HG03045 (cell line): Measurements from ENCODE around the gene MEGF6.

Experiments
- ATAC-seq: cut with Tn5 transposase; IDR thresholded peaks from one replicate; pipeline ENCODE4 v1.9.1; 2021; ENCODE audit warnings: mild to moderate bottlenecking, moderate library complexity; ENCODE audit not compliant: unreplicated experiment

The MEGF6 gene

GRCh38 chr1:3472088-3472850, 139.0 kb downstream of the MEGF6 start:
- ATAC-seq = no peak

DNA sequence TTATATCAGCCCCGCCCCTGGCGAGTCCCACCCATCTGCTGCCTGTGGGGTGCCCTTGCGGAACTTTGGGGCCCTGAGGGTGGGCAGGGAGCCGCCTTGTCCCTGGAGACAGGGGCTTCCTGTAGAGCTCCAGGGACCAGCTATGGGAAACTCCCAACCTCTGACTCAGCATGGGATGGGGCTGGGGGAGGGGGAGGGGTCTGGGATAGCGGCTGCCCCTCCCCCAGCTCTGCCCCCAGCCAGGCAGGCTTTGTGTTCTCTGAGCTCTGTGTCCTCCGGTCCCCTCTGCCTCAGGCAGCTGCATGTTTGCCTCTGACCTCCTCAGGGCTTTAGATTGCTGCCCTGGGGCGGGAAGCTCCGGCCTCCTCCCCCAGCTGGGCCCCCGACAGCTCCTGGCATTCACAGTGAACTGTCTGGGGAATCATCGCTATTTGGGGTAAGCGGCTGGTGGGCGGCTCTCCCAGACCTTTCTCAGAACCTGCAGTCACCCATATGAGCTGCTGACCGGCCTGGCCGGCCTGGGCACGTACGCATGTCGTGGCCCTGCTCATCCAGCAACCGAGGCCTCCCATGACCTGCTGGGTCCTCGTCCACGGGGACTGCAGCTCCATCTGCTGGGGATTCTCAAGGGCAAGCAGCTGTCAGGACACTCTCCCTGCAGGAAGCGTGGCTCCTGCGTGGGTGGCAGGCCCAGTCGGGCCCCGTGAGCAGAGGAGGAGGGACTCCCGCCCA, 139.8 kb downstream of the MEGF6 start:
- ATAC-seq = no peak

GRCh38 chr1:3470650-3471355, 140.5 kb downstream of the MEGF6 start:
- ATAC-seq = no peak

GRCh38 chr1:3469849-3470649, 141.3 kb downstream of the MEGF6 start:
- no peak for ATAC-seq

- ATAC-seq = no peak
Measured at GRCh38 chr1:3469104-3469848, 142.0 kb downstream of the MEGF6 start.

DNA sequence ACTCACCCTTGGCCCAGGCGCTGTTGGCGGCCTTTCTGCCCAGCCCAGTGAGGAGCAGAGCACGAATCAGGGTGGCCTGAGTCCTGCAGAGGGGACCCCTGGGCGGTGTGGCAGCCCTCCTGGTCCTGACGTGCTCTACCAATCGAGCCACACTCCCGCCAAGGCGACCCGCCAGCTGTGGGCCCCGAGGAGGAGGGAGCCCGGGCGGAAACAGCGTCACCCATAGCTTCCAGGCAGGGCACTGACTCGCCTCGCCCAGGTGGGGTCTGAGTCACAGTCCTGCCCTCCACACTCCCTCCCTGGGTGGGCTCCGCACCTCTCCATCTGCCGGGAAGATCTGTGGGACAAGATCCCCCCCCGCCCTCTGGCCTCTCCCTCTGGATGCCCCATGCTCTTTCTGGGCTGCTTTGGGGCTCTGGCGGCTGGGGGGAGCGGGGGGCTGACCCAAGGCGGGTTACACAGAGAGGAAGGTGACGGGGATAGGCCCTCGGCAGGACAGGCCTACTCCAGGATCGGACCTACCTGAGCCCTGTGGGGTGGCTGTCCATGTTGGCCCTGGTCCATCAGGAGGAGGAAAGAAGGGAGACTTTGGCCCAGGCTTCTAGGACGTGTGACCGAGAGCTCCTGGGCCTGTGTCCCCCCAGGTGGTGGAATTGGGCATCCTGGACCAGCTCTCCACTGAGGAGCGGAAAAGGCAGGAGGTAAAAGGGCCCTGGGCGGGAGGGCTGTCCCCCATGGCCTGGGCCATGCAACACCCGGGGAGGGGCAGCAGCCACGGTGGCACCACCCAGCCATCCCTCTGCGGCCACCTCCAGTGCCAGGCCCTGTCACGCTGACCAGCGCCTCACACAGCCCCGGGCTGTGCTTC, 142.8 kb downstream of the MEGF6 start:
- ATAC-seq = no peak

DNA sequence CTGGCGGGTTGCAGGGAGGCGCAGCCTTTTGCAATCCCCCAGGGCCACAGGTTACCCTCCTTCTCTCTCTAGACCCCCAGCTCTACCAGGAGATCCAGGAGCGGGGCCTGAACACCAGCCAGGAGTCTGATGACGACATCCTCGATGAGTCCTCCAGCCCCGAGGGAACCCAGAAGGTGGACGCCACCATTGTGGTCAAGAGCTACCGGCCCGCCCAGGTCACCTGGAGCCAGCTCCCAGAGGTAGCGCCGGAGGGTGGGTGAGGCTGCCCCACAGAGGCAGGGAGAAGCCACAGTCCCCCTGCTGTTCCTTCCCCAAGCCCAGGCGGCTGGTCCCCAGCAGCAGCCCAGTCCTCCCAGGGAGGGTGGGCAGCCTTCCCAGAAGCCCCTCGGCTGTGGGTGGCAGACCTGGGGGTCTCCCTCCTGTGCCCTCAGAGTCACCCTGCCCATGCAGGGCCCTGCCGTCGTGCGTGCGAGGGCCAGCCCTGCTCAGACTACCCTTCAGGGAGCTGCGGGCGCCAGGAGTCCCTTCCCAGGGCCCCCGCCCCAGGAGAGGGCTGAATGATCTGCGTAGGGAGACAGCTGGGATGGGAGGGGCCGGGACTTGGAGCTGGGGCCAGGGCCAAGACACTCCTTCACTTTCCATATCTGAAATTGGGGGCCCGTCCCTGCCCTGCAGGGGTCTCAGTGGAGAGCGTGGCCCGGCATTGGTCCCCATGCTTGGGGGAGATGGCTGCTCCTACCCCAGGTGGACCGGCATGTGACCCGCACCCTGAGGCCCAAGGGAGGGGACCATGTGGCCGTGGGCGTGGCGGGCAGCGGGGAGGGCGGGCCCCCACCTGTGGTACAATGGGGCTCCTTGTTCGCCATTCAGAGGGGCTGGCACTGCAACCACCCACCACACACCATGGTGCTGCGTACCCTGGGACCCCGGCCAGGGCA, 143.9 kb downstream of the MEGF6 start:
- no peak for ATAC-seq

GRCh38 chr1:3466366-3467075, 144.8 kb downstream of the MEGF6 start:
- ATAC-seq = no peak

- no peak for ATAC-seq
Measured at GRCh38 chr1:3465935-3466321, 145.4 kb downstream of the MEGF6 start.

GRCh38 chr1:3465091-3465934, 146.0 kb downstream of the MEGF6 start:
- no peak for ATAC-seq

- ATAC-seq = no peak
Measured at GRCh38 chr1:3464649-3465025, 146.7 kb downstream of the MEGF6 start.

DNA sequence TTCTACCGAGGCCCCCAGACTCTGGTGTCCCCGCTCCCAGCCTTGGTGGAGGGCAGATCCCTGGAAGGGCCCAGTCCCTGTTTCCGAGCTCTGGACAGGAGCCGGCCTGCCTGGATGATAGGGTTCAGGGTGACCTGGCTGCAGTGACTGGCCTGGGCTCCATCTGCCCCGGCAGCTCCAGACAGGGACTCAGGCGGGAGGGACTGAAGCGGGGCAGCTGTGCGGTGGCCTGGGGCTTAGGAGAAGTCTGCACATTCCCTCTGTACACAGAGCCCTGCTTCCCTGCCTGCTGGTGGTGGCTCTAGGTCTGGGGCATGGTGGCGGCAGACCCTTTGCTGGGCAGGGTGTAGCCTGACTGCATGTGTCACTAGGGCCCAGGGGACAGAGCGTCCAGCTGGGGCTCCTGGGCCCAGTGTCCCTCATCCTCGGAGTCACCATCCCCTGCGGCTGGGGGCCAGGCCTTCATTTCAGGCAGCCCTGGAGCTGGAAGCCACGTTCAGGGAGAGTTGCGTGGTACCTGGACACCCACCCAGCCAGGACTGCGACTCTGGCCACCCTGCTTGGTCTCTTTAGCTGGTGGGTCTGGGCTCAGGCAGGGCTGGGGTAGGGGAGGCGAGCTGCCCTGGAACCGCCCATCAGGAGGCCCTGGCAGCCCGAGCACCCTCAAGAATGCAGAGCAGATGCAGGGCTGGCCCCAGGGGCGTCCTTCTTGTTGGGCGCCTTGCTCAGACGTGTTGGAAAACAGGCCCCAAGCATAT, 147.2 kb downstream of the MEGF6 start:
- no peak for ATAC-seq

DNA sequence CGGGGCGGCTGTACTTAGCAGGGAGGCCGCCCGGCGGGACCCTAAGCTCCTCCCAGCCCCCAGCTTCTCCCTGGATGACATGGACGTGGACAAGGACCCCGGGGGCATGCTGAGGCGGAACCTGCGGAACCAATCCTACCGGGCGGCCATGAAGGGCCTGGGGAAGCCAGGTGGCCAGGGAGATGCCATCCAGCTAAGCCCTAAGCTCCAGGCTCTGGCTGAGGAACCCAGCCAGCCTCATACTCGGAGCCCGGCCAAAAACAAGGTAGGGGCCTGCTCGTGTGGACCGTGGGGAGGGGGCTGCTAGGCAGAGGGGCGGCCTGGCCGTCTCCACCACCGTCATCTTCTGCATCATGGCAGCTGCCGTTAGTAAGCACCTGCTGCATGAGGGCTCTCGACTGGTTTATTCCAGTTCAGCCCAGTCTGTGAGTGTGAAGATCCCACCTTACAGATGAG, 147.9 kb downstream of the MEGF6 start:
- ATAC-seq = no peak

DNA sequence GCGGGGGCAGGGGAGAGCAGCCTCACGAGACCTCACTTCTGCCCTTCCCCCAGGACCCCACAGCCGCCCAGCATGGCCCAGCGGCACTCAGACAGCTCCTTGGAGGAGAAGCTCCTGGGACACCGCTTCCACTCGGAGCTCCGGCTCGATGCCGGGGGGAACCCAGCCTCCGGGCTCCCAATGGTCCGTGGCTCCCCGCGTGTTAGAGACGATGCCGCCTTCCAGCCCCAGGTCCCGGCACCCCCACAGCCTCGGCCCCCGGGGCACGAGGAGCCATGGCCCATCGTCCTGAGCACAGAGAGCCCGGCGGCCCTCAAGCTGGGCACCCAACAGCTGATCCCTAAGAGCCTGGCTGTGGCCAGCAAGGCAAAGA, 148.3 kb downstream of the MEGF6 start:
- no peak for ATAC-seq

- ATAC-seq = no peak
Measured at GRCh38 chr1:3462356-3463012, 148.8 kb downstream of the MEGF6 start.

DNA sequence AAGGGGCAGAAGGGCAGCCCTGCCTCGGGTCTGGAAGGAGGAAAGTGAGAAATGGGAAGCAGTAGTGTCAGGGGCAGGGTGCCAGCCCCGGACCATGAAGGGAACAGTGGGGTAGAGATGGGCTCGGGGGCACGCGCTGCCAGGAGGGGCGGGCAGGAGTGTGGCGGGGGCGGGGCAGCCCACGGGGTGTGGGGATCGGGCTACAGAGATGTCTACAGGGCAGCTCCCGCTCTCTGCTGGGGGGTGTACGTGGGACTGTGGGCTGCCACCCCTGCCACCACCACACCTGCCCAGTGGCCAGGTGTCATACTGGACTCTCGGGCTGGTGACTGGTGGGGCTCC, 149.4 kb downstream of the MEGF6 start:
- no peak for ATAC-seq
